OCI-LY7 (cell line): ENCODE results near the gene SLC52A3. TPM values are rescaled to one million over a fixed set of nuclear protein-coding genes. Genes with fewer than 3 reads are reported as not detected.
"Not testable (repeated sequence)": the region's sequence is repeated elsewhere in the genome, so short reads cannot be mapped to it uniquely, and the experiment has no call there.

Experiments used
- BruUV-seq: library from RNA; stranded (reverse); fragments of 400-500 nt; replicated peaks from 2 replicates; lab custom pipeline; 2021; lab: Mats Ljungman, UMichigan
- CTCF ChIA-PET: fragments of 300-600 bp; sonication (Branson Sonifier 250); formaldehyde crosslinking; loops from one replicate; lab custom pipeline; 2022; ENCODE audit warnings: antibody characterized with exemption; ENCODE audit not compliant: unreplicated experiment; lab: Charles Lee
- POLR2A ChIA-PET: fragments of 300-600 bp; sonication (Branson Sonifier 250); formaldehyde crosslinking; loops from one replicate; lab custom pipeline; 2022; ENCODE audit warnings: antibody characterized with exemption; lab: Charles Lee
- DNase-seq: peaks from one replicate; pipeline ENCODE4 v3.0.0-alpha.2; 2015; ENCODE audit warnings: low spot score
- H2AFZ ChIP-seq: fragments of 200-600 bp; sonication (generic), shearing (Covaris generic); 2 replicates; pipeline ENCODE4 v1.6.1; 2014; ENCODE audit warnings: mild to moderate bottlenecking, antibody characterized with exemption, low read length, moderate library complexity
- H3K27ac ChIP-seq: fragments of 200-600 bp; sonication (generic); 2 replicates; pipeline ENCODE4 v1.5.1; 2014; ENCODE audit warnings: mixed run types, low read depth, mild to moderate bottlenecking, moderate library complexity, low read length, inconsistent platforms; ENCODE audit not compliant: poor library complexity, severe bottlenecking
- H3K36me3 ChIP-seq: fragments of 200-600 bp; sonication (generic); 2 replicates; pipeline ENCODE4 v1.6.1; 2014; ENCODE audit warnings: mild to moderate bottlenecking, antibody characterized with exemption, low read length, moderate library complexity, mixed read lengths; ENCODE audit not compliant: insufficient read depth
- H3K4me1 ChIP-seq: fragments of 200-600 bp; sonication (generic); 2 replicates; pipeline ENCODE4 v1.5.1; 2014; ENCODE audit warnings: mild to moderate bottlenecking, low read length; ENCODE audit not compliant: insufficient read depth, poor library complexity, severe bottlenecking
- H3K4me2 ChIP-seq: fragments of 200-600 bp; sonication (generic); 2 replicates; pipeline ENCODE4 v1.6.1; 2014; ENCODE audit warnings: mild to moderate bottlenecking, low read length
- H3K4me3 ChIP-seq: fragments of 200-600 bp; sonication (generic); 2 replicates; pipeline ENCODE4 v1.5.1; 2014; ENCODE audit warnings: mild to moderate bottlenecking, low read depth, low read length; ENCODE audit not compliant: poor library complexity, severe bottlenecking
- H3K79me2 ChIP-seq: fragments of 200-600 bp; sonication (generic); 2 replicates; pipeline ENCODE4 v1.6.1; 2016; ENCODE audit warnings: low read depth, mild to moderate bottlenecking, low read length, moderate library complexity, mixed read lengths; ENCODE audit not compliant: insufficient read depth
- H3K9me2 ChIP-seq: fragments of 200-600 bp; sonication (generic); 2 replicates; pipeline ENCODE4 v1.6.1; 2016; ENCODE audit warnings: mild to moderate bottlenecking, low read length, mixed read lengths; ENCODE audit not compliant: insufficient read depth
- H3K9me3 ChIP-seq: fragments of 200-600 bp; sonication (generic); 2 replicates; pipeline ENCODE4 v1.6.1; 2014; ENCODE audit warnings: mild to moderate bottlenecking, mixed run types, low read length, mixed read lengths
- H4K20me1 ChIP-seq: fragments of 200-600 bp; sonication (generic); 2 replicates; pipeline ENCODE4 v1.6.1; 2014; ENCODE audit warnings: mild to moderate bottlenecking, antibody characterized with exemption, low read length, moderate library complexity, mixed read lengths; ENCODE audit not compliant: insufficient read depth
- EZH2phosphoT487 ChIP-seq: fragments of 200-600 bp; sonication (generic); IDR thresholded peaks from 2 replicates; pipeline ENCODE4 v1.6.1; 2018; ENCODE audit warnings: low read depth, borderline replicate concordance, mild to moderate bottlenecking, mixed run types, antibody characterized with exemption, low read length, moderate library complexity, mixed read lengths
- intact Hi-C: fragments of 100-400 bp; cut with micrococcal nuclease; formaldehyde crosslinking; loops from one replicate; pipeline ENCODE4 v1.10.0; 2022; ENCODE audit not compliant: unreplicated experiment
- total RNA-seq, 2 experiments: library from RNA; depleted of rRNA in 1 of 2; stranded (reverse); fragments of >200 nt in 1 of 2; shearing (Covaris generic) in 1 of 2; gene quantifications; 2 replicates each; pipeline ENCODE4 v1.2.3, GENCODE V29; 2014 to 2022
- TF ChIP-seq, protein P1 (sequence below): fragments of 200-600 bp; sonication (generic); conservative IDR thresholded peaks from 2 replicates; pipeline ENCODE4 v1.5.1; 2014; ENCODE audit warnings: mild to moderate bottlenecking, antibody characterized with exemption, low read length, moderate library complexity, mixed read lengths

Gene SLC52A3
- total RNA-seq, 2 experiments from 2014 or later, result not detected

DNA sequence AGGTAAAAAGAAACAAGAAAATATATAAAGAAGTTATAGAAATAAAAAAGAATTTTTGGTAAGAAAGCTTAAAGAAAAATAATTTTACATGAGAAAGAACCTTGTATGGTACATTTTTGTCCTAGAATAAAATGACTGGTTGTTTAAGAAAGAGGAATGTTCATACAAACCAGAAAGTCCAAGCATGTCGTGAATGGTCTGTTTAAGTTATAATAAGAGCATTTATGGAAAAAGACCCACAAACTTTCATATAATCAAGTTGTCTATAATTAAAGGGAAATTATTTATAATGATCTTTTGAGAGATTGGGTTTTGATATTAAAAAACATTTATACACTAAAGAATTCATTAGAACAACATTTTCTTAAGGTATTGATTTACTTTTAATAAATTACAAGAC, 37.4 kb upstream of the SLC52A3 start:
- POLR2A ChIA-PET, result interaction anchor here (0.6 kb wide), 1 partner anchor 78 kb away, joined by 3 read pairs; no protein-coding TSS in a partner anchor

DNA sequence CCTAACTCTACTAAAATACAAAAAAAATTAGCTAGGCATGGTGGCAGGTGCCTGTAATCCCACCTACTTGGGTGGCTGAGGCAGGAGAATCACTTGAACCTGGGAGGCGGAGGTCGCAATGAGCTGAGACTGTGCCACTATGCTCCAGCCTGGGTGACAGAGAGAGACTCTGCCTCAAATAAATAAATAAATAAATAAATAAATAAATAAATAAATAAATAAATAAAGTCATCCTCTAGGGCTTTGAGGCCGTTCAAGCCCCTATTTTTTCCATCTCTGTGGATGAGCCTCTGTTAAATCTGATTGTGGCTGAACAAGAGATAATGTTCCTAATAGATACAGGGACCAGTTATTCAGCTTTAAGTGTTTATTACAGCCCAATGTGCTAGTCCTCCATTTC, 33.4 kb upstream of the SLC52A3 start:
- CTCF ChIA-PET, result no interaction called here

More for the DNA sequence above, 37.4 kb upstream of the SLC52A3 start:
- peak; percentile 66 for DNase-seq
- Histone ChIP-seq H3K36me3 (no peaks in the 10 kb centered on the region), H2AFZ (no peak overlapping the region), H3K79me2 (no peaks in the 10 kb centered on the region), H3K9me2 (no peaks in the 10 kb centered on the region), H3K4me1 (no peaks in the 10 kb centered on the region), H3K4me3 (no peak overlapping the region), H3K27ac (no peak overlapping the region), H3K9me3 (peaks cover 14% of the 10 kb centered on the region), H3K4me2 (no peak overlapping the region), H4K20me1 (no peaks in the 10 kb centered on the region)
- intact Hi-C loops, result no loop called here
- CTCF ChIA-PET, result no interaction called here
- no TSS peak for BruUV-seq
- TF ChIP-seq, protein P1, sequence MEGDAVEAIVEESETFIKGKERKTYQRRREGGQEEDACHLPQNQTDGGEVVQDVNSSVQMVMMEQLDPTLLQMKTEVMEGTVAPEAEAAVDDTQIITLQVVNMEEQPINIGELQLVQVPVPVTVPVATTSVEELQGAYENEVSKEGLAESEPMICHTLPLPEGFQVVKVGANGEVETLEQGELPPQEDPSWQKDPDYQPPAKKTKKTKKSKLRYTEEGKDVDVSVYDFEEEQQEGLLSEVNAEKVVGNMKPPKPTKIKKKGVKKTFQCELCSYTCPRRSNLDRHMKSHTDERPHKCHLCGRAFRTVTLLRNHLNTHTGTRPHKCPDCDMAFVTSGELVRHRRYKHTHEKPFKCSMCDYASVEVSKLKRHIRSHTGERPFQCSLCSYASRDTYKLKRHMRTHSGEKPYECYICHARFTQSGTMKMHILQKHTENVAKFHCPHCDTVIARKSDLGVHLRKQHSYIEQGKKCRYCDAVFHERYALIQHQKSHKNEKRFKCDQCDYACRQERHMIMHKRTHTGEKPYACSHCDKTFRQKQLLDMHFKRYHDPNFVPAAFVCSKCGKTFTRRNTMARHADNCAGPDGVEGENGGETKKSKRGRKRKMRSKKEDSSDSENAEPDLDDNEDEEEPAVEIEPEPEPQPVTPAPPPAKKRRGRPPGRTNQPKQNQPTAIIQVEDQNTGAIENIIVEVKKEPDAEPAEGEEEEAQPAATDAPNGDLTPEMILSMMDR, result no peak
- no peak for TF ChIP-seq EZH2phosphoT487

GRCh38 chr20:800026-800425, 31.7 kb upstream of the SLC52A3 start:
- H3K27ac ChIP-seq, H3K9me2 ChIP-seq, H2AFZ ChIP-seq, H3K9me3 ChIP-seq, BruUV-seq, CTCF ChIA-PET, H3K4me2 ChIP-seq, H3K4me1 ChIP-seq, H3K79me2 ChIP-seq, H3K36me3 ChIP-seq, H3K4me3 ChIP-seq, DNase-seq, intact Hi-C loops, H4K20me1 ChIP-seq: not testable (repeated sequence)
- POLR2A ChIA-PET, result interaction anchor here (1.7 kb wide), 1 partner anchor 33 kb away, joined by 3 read pairs; no protein-coding TSS in a partner anchor

More for the DNA sequence above, 33.4 kb upstream of the SLC52A3 start:
- POLR2A ChIA-PET, result no interaction called here
- Histone ChIP-seq H3K4me1 (no peaks in the 10 kb centered on the region), H3K9me2 (no peaks in the 10 kb centered on the region), H4K20me1 (no peaks in the 10 kb centered on the region), H3K27ac (no peak overlapping the region), H3K36me3 (no peaks in the 10 kb centered on the region), H2AFZ (no peak overlapping the region), H3K9me3 (peaks cover 7% of the 10 kb centered on the region), H3K4me3 (no peak overlapping the region), H3K4me2 (no peak overlapping the region), H3K79me2 (no peaks in the 10 kb centered on the region)
- BruUV-seq, result no TSS peak
- TF ChIP-seq, protein P1, result no peak
- no peak for TF ChIP-seq EZH2phosphoT487
- no peak for DNase-seq
- intact Hi-C loops, result no loop called here

DNA sequence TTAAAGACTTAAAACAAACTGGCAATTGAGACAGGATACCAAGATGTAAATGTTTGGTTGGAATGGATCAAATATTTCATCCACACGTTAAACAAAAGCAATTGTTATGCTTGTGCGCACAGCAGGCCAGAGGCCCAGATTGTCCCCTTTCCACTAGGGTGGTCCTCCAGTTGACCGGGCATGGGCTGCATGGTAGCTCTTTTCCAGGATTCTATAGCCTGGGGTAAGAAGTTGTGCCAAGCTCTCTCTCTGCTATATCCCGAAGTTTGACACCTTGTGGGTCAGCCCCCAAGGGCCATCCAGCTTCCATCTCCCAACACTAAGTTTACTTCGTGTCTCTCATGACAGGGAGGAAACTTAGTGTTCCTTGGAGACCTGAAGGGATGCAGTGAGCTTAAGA, 30.4 kb upstream of the SLC52A3 start:
- H4K20me1 ChIP-seq, H3K27ac ChIP-seq, H3K36me3 ChIP-seq, H2AFZ ChIP-seq, CTCF ChIA-PET, H3K79me2 ChIP-seq, H3K4me2 ChIP-seq, H3K9me3 ChIP-seq, intact Hi-C loops, H3K4me3 ChIP-seq, H3K9me2 ChIP-seq, BruUV-seq, H3K4me1 ChIP-seq, DNase-seq: not testable (repeated sequence)
- POLR2A ChIA-PET, result interaction anchor here (0.7 to 1.7 kb wide), 2 partner anchors 31 to 407 kb away, joined by 3 to 4 read pairs; no protein-coding TSS in a partner anchor
